ENCODE results near the gene ZHX3. TPM values are rescaled to one million over a fixed set of nuclear protein-coding genes. Genes with fewer than 3 reads are reported as not detected.

The ZHX3 gene
- total and polyA plus RNA-seq, 10 of the 15 experiments (the other 5 are each of a cell fraction or from before 2014, with no cell fraction given), result 1.3 to 14.0 (median 5.0) TPM

DNA sequence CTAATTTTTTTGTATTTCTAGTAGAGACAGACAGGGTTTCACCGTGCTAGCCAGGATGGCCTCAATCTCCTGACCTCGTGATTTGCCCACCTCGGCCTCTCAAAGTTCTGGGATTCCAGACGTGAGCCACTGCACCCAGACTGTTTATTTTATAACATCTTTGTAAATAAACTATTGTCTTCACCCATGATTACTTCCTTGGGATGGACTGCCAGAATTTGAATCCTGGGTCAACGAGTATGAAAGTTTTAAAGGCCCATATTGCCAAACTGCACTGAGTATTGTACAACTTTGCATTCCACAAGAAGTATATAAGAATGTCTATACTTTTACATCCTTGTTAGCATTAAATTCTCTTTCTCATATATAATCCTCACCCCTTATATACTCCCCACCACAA lies 38.6 kb downstream of the ZHX3 start:
- ChIA-PET POLR2A (no interaction called here), CTCF (no interaction called here), SMC1A (ENCODE audit: uncharacterized antibody, unreplicated experiment) (interaction anchor here (0.7 to 1.6 kb wide), 3 partner anchors 22 to 227 kb away, joined by 3 to 4 read pairs (median 3); no protein-coding TSS in a partner anchor), RAD21 (ENCODE audit: unreplicated experiment) (interaction anchor here (0.5 to 1.5 kb wide), 2 partner anchors 61 to 162 kb away, joined by 4 read pairs; partner anchors contain the start of gene LPIN3)
- Histone ChIP-seq H3K4me2 (ENCODE audit: control insufficient read depth, insufficient read depth) (no peak overlapping the region), H3K4me1 (ENCODE audit: control insufficient read depth, insufficient read depth, low read length) (no peaks in the 10 kb centered on the region), H3K36me3 (ENCODE audit: control insufficient read depth in 2 of 2, insufficient read depth in 2 of 2, low read length in 1 of 2) (no peaks in the 10 kb centered on the region), H3K9ac (ENCODE audit: control insufficient read depth, insufficient read depth, low read length) (no peak overlapping the region), H3K4me3 (no peak overlapping the region), H3K79me2 (ENCODE audit: control insufficient read depth, insufficient read depth, low read length) (no peaks in the 10 kb centered on the region), H3K27me3 (replicated peaks in 1 of 2; ENCODE audit: control insufficient read depth in 2 of 2, insufficient read depth in 2 of 2, low read length in 1 of 2) (no peaks in the 10 kb centered on the region), H2AFZ (ENCODE audit: control insufficient read depth, low read depth, low read length) (no peak overlapping the region), H3K27ac (ENCODE audit: control insufficient read depth, insufficient read depth) (no peak overlapping the region), H3K9me3 (replicated peaks; ENCODE audit: control insufficient read depth, insufficient read depth, low read length) (no peaks in the 10 kb centered on the region), H4K20me1 (ENCODE audit: control insufficient read depth, insufficient read depth) (no peaks in the 10 kb centered on the region)
- intact Hi-C loops (cut with micrococcal nuclease; ENCODE audit: unreplicated experiment), result no loop called here
- no peak for ATAC-seq
- TF ChIP-seq ZSCAN29 (IDR thresholded peaks at IDR 0.05) (no peak), FOXK2 (IDR thresholded peaks at IDR 0.05) (no peak)
- TF ChIP-seq, protein P1, sequence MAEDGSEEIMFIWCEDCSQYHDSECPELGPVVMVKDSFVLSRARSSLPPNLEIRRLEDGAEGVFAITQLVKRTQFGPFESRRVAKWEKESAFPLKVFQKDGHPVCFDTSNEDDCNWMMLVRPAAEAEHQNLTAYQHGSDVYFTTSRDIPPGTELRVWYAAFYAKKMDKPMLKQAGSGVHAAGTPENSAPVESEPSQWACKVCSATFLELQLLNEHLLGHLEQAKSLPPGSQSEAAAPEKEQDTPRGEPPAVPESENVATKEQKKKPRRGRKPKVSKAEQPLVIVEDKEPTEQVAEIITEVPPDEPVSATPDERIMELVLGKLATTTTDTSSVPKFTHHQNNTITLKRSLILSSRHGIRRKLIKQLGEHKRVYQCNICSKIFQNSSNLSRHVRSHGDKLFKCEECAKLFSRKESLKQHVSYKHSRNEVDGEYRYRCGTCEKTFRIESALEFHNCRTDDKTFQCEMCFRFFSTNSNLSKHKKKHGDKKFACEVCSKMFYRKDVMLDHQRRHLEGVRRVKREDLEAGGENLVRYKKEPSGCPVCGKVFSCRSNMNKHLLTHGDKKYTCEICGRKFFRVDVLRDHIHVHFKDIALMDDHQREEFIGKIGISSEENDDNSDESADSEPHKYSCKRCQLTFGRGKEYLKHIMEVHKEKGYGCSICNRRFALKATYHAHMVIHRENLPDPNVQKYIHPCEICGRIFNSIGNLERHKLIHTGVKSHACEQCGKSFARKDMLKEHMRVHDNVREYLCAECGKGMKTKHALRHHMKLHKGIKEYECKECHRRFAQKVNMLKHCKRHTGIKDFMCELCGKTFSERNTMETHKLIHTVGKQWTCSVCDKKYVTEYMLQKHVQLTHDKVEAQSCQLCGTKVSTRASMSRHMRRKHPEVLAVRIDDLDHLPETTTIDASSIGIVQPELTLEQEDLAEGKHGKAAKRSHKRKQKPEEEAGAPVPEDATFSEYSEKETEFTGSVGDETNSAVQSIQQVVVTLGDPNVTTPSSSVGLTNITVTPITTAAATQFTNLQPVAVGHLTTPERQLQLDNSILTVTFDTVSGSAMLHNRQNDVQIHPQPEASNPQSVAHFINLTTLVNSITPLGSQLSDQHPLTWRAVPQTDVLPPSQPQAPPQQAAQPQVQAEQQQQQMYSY (CRISPR knock-in tag; IDR thresholded peaks at IDR 0.05), result no peak
- no peak for FAIRE-seq
- no peak for DNase-seq (ENCODE audit: low read depth, low spot score)
- 78% methylated on average over 5 of the region's 5 CpGs for WGBS (ENCODE audit: insufficient coverage, insufficient replicate concordance, low lambda C conversion rate, missing lambda C conversion rate)
- in situ Hi-C loops (cut with MboI), result no loop called here
- no TSS peak for BruUV-seq (replicated peaks)

DNA sequence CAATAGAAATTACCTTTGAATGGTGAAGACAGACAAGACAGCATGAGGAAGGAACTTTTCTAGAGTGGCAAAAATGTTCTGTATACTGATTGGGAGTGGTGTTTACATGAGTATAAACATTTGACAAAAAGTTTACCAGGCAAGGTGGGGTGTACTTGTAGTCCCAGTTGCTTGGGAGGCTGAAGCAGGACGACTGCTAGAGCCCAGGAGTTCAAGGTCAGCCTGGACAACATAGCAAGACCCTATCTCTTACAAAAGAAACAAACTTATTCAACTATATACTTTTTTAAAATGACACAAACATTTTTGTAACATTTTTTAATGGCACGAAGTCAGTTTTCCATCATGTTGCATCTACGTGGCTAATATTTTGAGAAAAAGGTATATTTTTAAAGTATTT lies 40.5 kb downstream of the ZHX3 start:
- Histone ChIP-seq H3K36me3 (ENCODE audit: control insufficient read depth in 2 of 2, insufficient read depth in 2 of 2, low read length in 1 of 2) (no peaks in the 10 kb centered on the region), H3K9ac (ENCODE audit: control insufficient read depth, insufficient read depth, low read length) (no peak overlapping the region), H3K4me2 (ENCODE audit: control insufficient read depth, insufficient read depth) (no peak overlapping the region), H2AFZ (ENCODE audit: control insufficient read depth, low read depth, low read length) (no peak overlapping the region), H3K9me3 (replicated peaks; ENCODE audit: control insufficient read depth, insufficient read depth, low read length) (no peaks in the 10 kb centered on the region), H3K27ac (ENCODE audit: control insufficient read depth, insufficient read depth) (no peak overlapping the region), H3K4me3 (no peak overlapping the region), H3K4me1 (ENCODE audit: control insufficient read depth, insufficient read depth, low read length) (no peaks in the 10 kb centered on the region), H3K27me3 (replicated peaks in 1 of 2; ENCODE audit: control insufficient read depth in 2 of 2, insufficient read depth in 2 of 2, low read length in 1 of 2) (no peaks in the 10 kb centered on the region), H3K79me2 (ENCODE audit: control insufficient read depth, insufficient read depth, low read length) (no peaks in the 10 kb centered on the region), H4K20me1 (ENCODE audit: control insufficient read depth, insufficient read depth) (no peaks in the 10 kb centered on the region)
- SMC1A ChIA-PET (ENCODE audit: uncharacterized antibody, unreplicated experiment), result no interaction called here
- POLR2A ChIA-PET, result no interaction called here
- no peak for ATAC-seq
- no TSS peak for BruUV-seq (replicated peaks)
- WGBS (ENCODE audit: insufficient coverage, insufficient replicate concordance, low lambda C conversion rate, missing lambda C conversion rate), result 64% methylated on average over 3 of the region's 3 CpGs
- CTCF ChIA-PET, result interaction anchor here (0.8 kb wide), 1 partner anchor 203 kb away, joined by 4 read pairs; no protein-coding TSS in a partner anchor
- no peak for DNase-seq (ENCODE audit: low read depth, low spot score)
- in situ Hi-C loops (cut with MboI) (no loop called here), intact Hi-C loops (cut with micrococcal nuclease; ENCODE audit: unreplicated experiment) (no loop called here)
- FAIRE-seq, result no peak
- RAD21 ChIA-PET (ENCODE audit: unreplicated experiment), result no interaction called here
- TF ChIP-seq WRNIP1 (IDR thresholded peaks at IDR 0.05; ENCODE audit: borderline replicate concordance, low read depth, low read length) (no peak), SIN3A (IDR thresholded peaks at IDR 0.05; ENCODE audit: low read depth, low read length) (no peak), ETV6 (conservative IDR thresholded peaks at IDR 0.05 in 1 of 2, IDR thresholded peaks at IDR 0.05 in 1 of 2; ENCODE audit: borderline replicate concordance in 1 of 2, low read depth in 1 of 2) (no peak), DPF2 (IDR thresholded peaks at IDR 0.05) (no peak), ASH2L (IDR thresholded peaks at IDR 0.05; ENCODE audit: borderline replicate concordance, low read depth) (no peak), ZNF217 (IDR thresholded peaks at IDR 0.05) (no peak), FOS (IDR thresholded peaks at IDR 0.05; ENCODE audit: borderline replicate concordance, extremely low read depth, insufficient read length) (no peak), CREB1 (IDR thresholded peaks at IDR 0.05; ENCODE audit: low read depth) (no peak)
- TF ChIP-seq, protein P2, sequence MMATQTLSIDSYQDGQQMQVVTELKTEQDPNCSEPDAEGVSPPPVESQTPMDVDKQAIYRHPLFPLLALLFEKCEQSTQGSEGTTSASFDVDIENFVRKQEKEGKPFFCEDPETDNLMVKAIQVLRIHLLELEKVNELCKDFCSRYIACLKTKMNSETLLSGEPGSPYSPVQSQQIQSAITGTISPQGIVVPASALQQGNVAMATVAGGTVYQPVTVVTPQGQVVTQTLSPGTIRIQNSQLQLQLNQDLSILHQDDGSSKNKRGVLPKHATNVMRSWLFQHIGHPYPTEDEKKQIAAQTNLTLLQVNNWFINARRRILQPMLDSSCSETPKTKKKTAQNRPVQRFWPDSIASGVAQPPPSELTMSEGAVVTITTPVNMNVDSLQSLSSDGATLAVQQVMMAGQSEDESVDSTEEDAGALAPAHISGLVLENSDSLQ (IDR thresholded peaks at IDR 0.05), result no peak
